Cardiac muscle cell (in vitro differentiated cells and primary cell): ENCODE data around the gene IMMP2L. TPM values are rescaled to one million over a fixed set of nuclear protein-coding genes. Genes with fewer than 3 reads are reported as not detected.

ENCODE experiments used
- DNase-seq, 2 donors: peaks; one replicate each; pipeline versions ENCODE4 v3.0.0 to v3.0.0-alpha.2; 2010 to 2017; ENCODE audit warnings: low read depth in 1 of 2, low spot score in 1 of 2
- H3K27ac ChIP-seq: fragments of 200-600 bp; sonication (generic); 2 replicates; pipeline ENCODE4 v1.5.1; 2016
- H3K27me3 ChIP-seq: fragments of 200-600 bp; sonication (generic); 2 replicates; pipeline ENCODE4 v1.6.0; 2016; ENCODE audit warnings: control low read depth
- H3K36me3 ChIP-seq: fragments of 200-600 bp; sonication (generic); 2 replicates; pipeline ENCODE4 v1.5.1; 2016; ENCODE audit warnings: control low read depth
- H3K4me1 ChIP-seq: fragments of 200-600 bp; sonication (generic); 2 replicates; pipeline ENCODE4 v1.8.1; 2017; ENCODE audit warnings: low read depth, mild to moderate bottlenecking, mixed run types
- H3K4me3 ChIP-seq: fragments of 200-600 bp; sonication (generic); 2 replicates; pipeline ENCODE4 v1.5.1; 2016; ENCODE audit warnings: mild to moderate bottlenecking
- H3K9me3 ChIP-seq: fragments of 200-600 bp; sonication (generic); 2 replicates; pipeline ENCODE4 v1.5.1; 2017; ENCODE audit warnings: low read depth, mild to moderate bottlenecking, control low read depth
- CTCF ChIP-seq: IDR thresholded peaks from 2 replicates; pipeline ENCODE4 v1.5.1; 2012; ENCODE audit warnings: low read depth, mild to moderate bottlenecking, low read length
- polyA plus RNA-seq: library from polyadenylated mRNA; unstranded; fragments of >200 nt; fragmentation: Nextera tagmentation; extraction: Ambion mirVana; gene quantifications from 2 replicates; pipeline ENCODE4 v1.2.1, GENCODE V29; 2016
- total RNA-seq: library from RNA; depleted of rRNA; stranded (reverse); fragments of >200 nt; gene quantifications from 2 replicates; pipeline ENCODE4 v1.2.3, GENCODE V29; 2016

IMMP2L gene
- total and polyA plus RNA-seq, 2 experiments from 2014 or later = 6.0 to 11.9 TPM

GRCh38 chr7:110790992-110791391, 771.3 kb downstream of the IMMP2L start:
- Histone ChIP-seq H3K36me3 (no peaks in the 10 kb centered on the region), H3K4me1 (peaks cover 16% of the 10 kb centered on the region), H3K27ac (no peak overlapping the region), H3K4me3 (no peak overlapping the region), H3K9me3 (no peaks in the 10 kb centered on the region), H3K27me3 (no peaks in the 10 kb centered on the region)
- TF ChIP-seq CTCF = no peak
- DNase-seq = no peak

- no peak for TF ChIP-seq CTCF
- Histone ChIP-seq H3K9me3 (no peaks in the 10 kb centered on the region), H3K27me3 (no peaks in the 10 kb centered on the region), H3K4me3 (no peak overlapping the region), H3K27ac (peak overlapping the region; percentile 40), H3K4me1 (peaks cover 20% of the 10 kb centered on the region), H3K36me3 (no peaks in the 10 kb centered on the region)
- DNase-seq = peak in 1 of 2 donors; percentile 15
Observed at GRCh38 chr7:110786328-110786965, 775.8 kb downstream of the IMMP2L start.

- DNase-seq = no peak
- Histone ChIP-seq H3K27me3 (no peaks in the 10 kb centered on the region), H3K27ac (no peak overlapping the region), H3K9me3 (no peaks in the 10 kb centered on the region), H3K4me1 (peaks cover 20% of the 10 kb centered on the region), H3K36me3 (no peaks in the 10 kb centered on the region), H3K4me3 (no peak overlapping the region)
- TF ChIP-seq CTCF = no peak
Observed at GRCh38 chr7:110784749-110785148, 777.5 kb downstream of the IMMP2L start.

GRCh38 chr7:110780712-110781111, 781.6 kb downstream of the IMMP2L start:
- Histone ChIP-seq H3K36me3 (no peaks in the 10 kb centered on the region), H3K4me3 (no peak overlapping the region), H3K27ac (no peak overlapping the region), H3K9me3 (no peaks in the 10 kb centered on the region), H3K4me1 (peaks cover 5% of the 10 kb centered on the region), H3K27me3 (no peaks in the 10 kb centered on the region)
- DNase-seq = peak in 1 of 2 donors; percentile 10
- no peak for TF ChIP-seq CTCF

GRCh38 chr7:110779339-110779738, 783.0 kb downstream of the IMMP2L start:
- H3K4me3 ChIP-seq = no peak overlapping the region
- H3K27me3 ChIP-seq = no peaks in the 10 kb centered on the region
- no peak overlapping the region for H3K27ac ChIP-seq
- no peaks in the 10 kb centered on the region for H3K36me3 ChIP-seq
- no peak for TF ChIP-seq CTCF
- no peaks in the 10 kb centered on the region for H3K9me3 ChIP-seq
- H3K4me1 ChIP-seq = no peaks in the 10 kb centered on the region
- no peak for DNase-seq

GRCh38 chr7:110775046-110775445, 787.2 kb downstream of the IMMP2L start:
- Histone ChIP-seq H3K9me3 (no peaks in the 10 kb centered on the region), H3K4me3 (no peak overlapping the region), H3K27me3 (no peaks in the 10 kb centered on the region), H3K36me3 (no peaks in the 10 kb centered on the region), H3K27ac (no peak overlapping the region), H3K4me1 (no peaks in the 10 kb centered on the region)
- no peak for DNase-seq
- no peak for TF ChIP-seq CTCF
